Ecto neural progenitor cell (in vitro differentiated cells): Measurements from ENCODE around the gene SLC13A4.
"Not testable (repeated sequence)": the region's sequence is repeated elsewhere in the genome, so short reads cannot be mapped to it uniquely, and the experiment has no call there.

Experiments
- DNase-seq: peaks from one replicate; pipeline ENCODE4 v3.0.0-alpha.2; 2018; ENCODE audit warnings: low spot score

The SLC13A4 gene

GRCh38 chr7:135728136-135728669, at the start of gene SLC13A4:
TSS of gene SLC13A4 (minus strand) at chr7:135728186. CDS start at chr7:135727496, 690 bp downstream.
- peak; percentile 77 for DNase-seq

- DNase-seq: not testable (repeated sequence)
Measured at GRCh38 chr7:135775915-135776314, 47.9 kb upstream of the SLC13A4 start.

GRCh38 chr7:135775230-135775629, 47.2 kb upstream of the SLC13A4 start:
- DNase-seq: no peak

GRCh38 chr7:135774284-135774683, 46.3 kb upstream of the SLC13A4 start:
- no peak for DNase-seq

- DNase-seq: no peak
Measured at GRCh38 chr7:135773464-135773863, 45.5 kb upstream of the SLC13A4 start.

GRCh38 chr7:135772639-135773222, 44.7 kb upstream of the SLC13A4 start:
- DNase-seq: no peak

- no peak for DNase-seq
Measured at GRCh38 chr7:135771961-135772638, 44.1 kb upstream of the SLC13A4 start.

GRCh38 chr7:135771051-135771450, 43.1 kb upstream of the SLC13A4 start:
- no peak for DNase-seq

- no peak for DNase-seq
Measured at GRCh38 chr7:135770139-135770710, 42.2 kb upstream of the SLC13A4 start.

GRCh38 chr7:135769005-135769802, 41.2 kb upstream of the SLC13A4 start:
- DNase-seq: no peak

GRCh38 chr7:135768467-135768866, 40.5 kb upstream of the SLC13A4 start:
- no peak for DNase-seq

GRCh38 chr7:135768064-135768463, 40.1 kb upstream of the SLC13A4 start:
- DNase-seq: no peak

GRCh38 chr7:135763261-135763660, 35.3 kb upstream of the SLC13A4 start:
- no peak for DNase-seq

GRCh38 chr7:135761751-135762488, 33.9 kb upstream of the SLC13A4 start:
- DNase-seq: no peak

GRCh38 chr7:135759532-135759931, 31.5 kb upstream of the SLC13A4 start:
- DNase-seq: no peak

- no peak for DNase-seq
Measured at GRCh38 chr7:135758531-135758932, 30.5 kb upstream of the SLC13A4 start.

GRCh38 chr7:135757719-135758411, 29.9 kb upstream of the SLC13A4 start:
- no peak for DNase-seq

- no peak for DNase-seq
Measured at GRCh38 chr7:135756191-135756590, 28.2 kb upstream of the SLC13A4 start.

GRCh38 chr7:135755351-135755753, 27.4 kb upstream of the SLC13A4 start:
- DNase-seq: no peak

GRCh38 chr7:135753616-135754413, 25.8 kb upstream of the SLC13A4 start:
- no peak for DNase-seq
